GM13976 (cell line): Measurements from ENCODE around the gene HYI.

Experiments
- DNase-seq: peaks from one replicate; pipeline ENCODE4 v3.0.0; 2012; ENCODE audit warnings: low spot score
- in situ Hi-C: fragments of 300-500 bp; cut with MboI; formaldehyde crosslinking; loops from one replicate; pipeline ENCODE4 v1.12.0; 2022; ENCODE audit warnings: low sequenced_read_pairs, mixed read lengths, inconsistent platforms; ENCODE audit not compliant: unreplicated experiment
- TF ChIP-seq, protein P1 (sequence below): IDR thresholded peaks from 2 replicates; pipeline ENCODE4 v1.5.1; 2012; ENCODE audit warnings: borderline replicate concordance, mild to moderate bottlenecking; ENCODE audit not compliant: insufficient read depth; ENCODE audit errors: extremely low read depth, missing control alignments, control extremely low read depth

The HYI gene

DNA sequence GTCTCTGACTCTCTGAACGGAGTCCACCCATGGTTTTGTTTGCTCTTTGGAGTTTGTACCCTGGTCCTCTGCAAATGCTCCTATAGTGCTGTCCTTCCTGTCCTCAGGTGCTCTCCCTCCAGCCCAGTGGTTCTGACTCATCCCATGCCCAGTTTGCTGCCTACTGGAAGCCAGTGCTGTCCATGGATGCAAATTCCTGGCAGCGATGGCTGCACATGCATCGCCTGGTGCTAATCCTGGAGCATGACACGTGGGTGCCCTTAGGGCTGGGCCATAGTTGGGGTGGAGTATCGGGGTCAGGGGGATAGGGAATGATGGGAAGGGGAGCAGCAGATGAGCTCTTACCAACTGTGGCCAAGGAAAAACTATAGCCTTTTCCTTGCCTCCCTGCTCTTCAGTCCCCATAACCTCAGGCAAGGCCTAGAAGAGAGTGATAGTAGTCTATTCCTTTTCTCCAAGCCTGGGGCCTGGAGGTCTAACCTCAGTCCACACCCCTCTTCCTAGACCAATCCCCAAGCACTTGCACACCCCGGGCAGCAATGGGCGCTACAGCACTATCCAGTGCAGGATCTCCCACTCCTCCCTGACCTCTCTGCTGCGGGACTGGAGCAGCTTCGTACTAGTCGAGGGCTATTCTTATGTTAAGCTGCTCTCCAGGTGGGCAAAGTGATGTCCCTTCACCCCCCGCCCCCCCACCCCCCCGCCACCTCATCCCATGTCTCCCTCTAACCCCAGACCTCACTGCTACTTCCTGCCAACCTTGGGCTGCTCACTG is 31.6 kb downstream of the HYI start:
- TF ChIP-seq, protein P1, sequence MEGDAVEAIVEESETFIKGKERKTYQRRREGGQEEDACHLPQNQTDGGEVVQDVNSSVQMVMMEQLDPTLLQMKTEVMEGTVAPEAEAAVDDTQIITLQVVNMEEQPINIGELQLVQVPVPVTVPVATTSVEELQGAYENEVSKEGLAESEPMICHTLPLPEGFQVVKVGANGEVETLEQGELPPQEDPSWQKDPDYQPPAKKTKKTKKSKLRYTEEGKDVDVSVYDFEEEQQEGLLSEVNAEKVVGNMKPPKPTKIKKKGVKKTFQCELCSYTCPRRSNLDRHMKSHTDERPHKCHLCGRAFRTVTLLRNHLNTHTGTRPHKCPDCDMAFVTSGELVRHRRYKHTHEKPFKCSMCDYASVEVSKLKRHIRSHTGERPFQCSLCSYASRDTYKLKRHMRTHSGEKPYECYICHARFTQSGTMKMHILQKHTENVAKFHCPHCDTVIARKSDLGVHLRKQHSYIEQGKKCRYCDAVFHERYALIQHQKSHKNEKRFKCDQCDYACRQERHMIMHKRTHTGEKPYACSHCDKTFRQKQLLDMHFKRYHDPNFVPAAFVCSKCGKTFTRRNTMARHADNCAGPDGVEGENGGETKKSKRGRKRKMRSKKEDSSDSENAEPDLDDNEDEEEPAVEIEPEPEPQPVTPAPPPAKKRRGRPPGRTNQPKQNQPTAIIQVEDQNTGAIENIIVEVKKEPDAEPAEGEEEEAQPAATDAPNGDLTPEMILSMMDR = no peak

GRCh38 chr1:43421396-43421795 is 32.3 kb downstream of the HYI start:
- in situ Hi-C loops = no loop called here
- TF ChIP-seq, protein P1 = no peak
- no peak for DNase-seq

More for the DNA sequence above, 31.6 kb downstream of the HYI start:
- in situ Hi-C loops = no loop called here
- DNase-seq = no peak

DNA sequence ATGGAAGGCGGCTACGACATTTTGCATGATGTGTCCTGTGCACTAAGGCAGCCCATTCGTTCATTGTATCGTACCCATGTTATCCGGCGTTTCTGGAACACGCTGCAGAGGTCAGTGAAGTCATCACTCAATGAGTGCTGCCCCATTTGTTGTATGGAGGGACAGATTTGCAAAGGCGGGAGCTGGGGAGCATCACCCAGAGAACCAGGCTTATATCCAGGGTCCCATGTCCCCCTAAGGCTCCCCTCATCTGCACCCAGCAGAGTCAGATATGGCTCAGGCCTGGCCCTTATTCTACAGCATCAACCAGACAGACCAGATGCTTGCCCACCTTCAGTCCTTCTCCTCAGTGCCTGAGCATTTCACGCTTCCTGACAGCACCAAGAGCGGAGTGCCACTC is 32.9 kb downstream of the HYI start:
- in situ Hi-C loops = no loop called here
- no peak for DNase-seq
- TF ChIP-seq, protein P1 = no peak

- in situ Hi-C loops = loop anchor here (10.0 kb wide), 1 partner anchor 195 kb away; no protein-coding TSS in a partner anchor
- DNase-seq = no peak
- TF ChIP-seq, protein P1 = no peak
Observed at GRCh38 chr1:43419627-43420425, 33.9 kb downstream of the HYI start.

DNA sequence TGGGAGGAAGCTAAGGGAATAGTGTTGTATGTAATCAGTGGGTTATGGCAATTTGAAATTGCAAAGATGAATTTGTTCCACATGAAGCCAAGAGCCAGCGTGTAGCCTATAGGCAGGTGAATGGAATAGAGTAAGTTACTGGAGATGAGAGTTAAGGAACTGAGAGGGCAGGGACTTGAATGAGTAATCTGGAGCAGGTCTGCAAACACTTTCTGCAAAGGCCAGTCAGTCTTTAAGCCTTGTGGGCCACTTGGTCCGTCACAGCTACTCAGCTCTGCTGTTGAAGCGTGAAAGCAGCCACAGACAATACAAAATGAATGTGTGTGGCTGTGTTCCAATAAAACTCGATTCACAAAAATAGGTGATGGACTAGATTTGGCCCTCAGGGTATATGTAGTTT is 34.9 kb downstream of the HYI start:
- in situ Hi-C loops = loop anchor here (10.0 kb wide), 1 partner anchor 194 kb away; no protein-coding TSS in a partner anchor
- DNase-seq = no peak
- TF ChIP-seq, protein P1 = no peak

- TF ChIP-seq, protein P1 = no peak
- no peak for DNase-seq
- in situ Hi-C loops = loop anchor here (10.0 kb wide), 1 partner anchor 191 kb away; no protein-coding TSS in a partner anchor
Observed at GRCh38 chr1:43415901-43416300, 37.8 kb downstream of the HYI start.
